Pancreas (tissue), 10 donors: ENCODE measurements around the gene WDR5. TPM values are rescaled to one million over a fixed set of nuclear protein-coding genes. Genes with fewer than 3 reads are reported as not detected.

Source experiments
- ATAC-seq, 4 donors: fragments of 200-7000 bp; cut with Tn5 transposase; one replicate each; pipeline versions ENCODE4 v1.8.0 to v1.9.1; 2020; ENCODE audit warnings: mild to moderate bottlenecking in 4 of 4, moderate library complexity in 4 of 4
- DNase-seq, 6 donors: peaks; one replicate each; pipeline ENCODE4 v3.0.0-alpha.2; 2020
- FAIRE-seq: peaks from 2 replicates; lab custom pipeline; 2012; peaks lifted over from hg19 to GRCh38; lab: Jason Lieb, UNC
- H3K27ac ChIP-seq, 4 donors: fragments of 200-600 bp; sonication (generic); 1 replicate in 3 of 4; 2 replicates in 1 of 4; pipeline versions ENCODE4 v1.5.0 to v1.8.0; 2020
- H3K27me3 ChIP-seq, 4 donors: fragments of 200-600 bp; one replicate each; pipeline ENCODE4 v1.8.0; 2021
- H3K36me3 ChIP-seq, 3 donors: fragments of 200-600 bp; sonication (generic) in 1 of 3; one replicate each; pipeline versions ENCODE4 v1.5.0 to v1.8.0; 2020 to 2021
- H3K4me1 ChIP-seq, 3 donors: fragments of 200-600 bp; one replicate each; pipeline ENCODE4 v1.8.0; 2021
- H3K4me3 ChIP-seq, 4 donors: fragments of 200-600 bp; sonication (generic) in 2 of 4; one replicate each; pipeline versions ENCODE4 v1.5.0 to v1.8.0; 2020 to 2021
- H3K9me3 ChIP-seq, 4 donors: fragments of 200-600 bp; one replicate each; pipeline ENCODE4 v1.8.0; 2021
- CTCF ChIP-seq, 4 donors: fragments of 200-600 bp; sonication (generic) in 3 of 4; IDR thresholded peaks; one replicate each; pipeline versions ENCODE4 v1.5.0 to v1.8.0; 2021; ENCODE audit warnings: antibody characterized with exemption in 4 of 4
- WGBS, 2 donors: extraction: QIAGEN DNeasy Blood & Tissue Kit; methylation state at CpG; one replicate each; pipeline ENCODE4 v1.1.7; 2013; 5-methylcytosine and 5-hydroxymethylcytosine counted together
- intact Hi-C, 3 donors: fragments of 100-400 bp; cut with DNase I; formaldehyde crosslinking; loops; one replicate each; pipeline versions ENCODE4 v1.11.1 to v1.14.2; 2022
- polyA plus RNA-seq, 2 donors: library from polyadenylated mRNA; stranded (reverse); fragments of 200-250 nt; gene quantifications; one replicate each; pipeline ENCODE4 v1.2.3, GENCODE V29; 2013
- total RNA-seq, 6 donors: library from RNA; stranded (reverse); fragmentation: NEBNext Ultra II Directional in 4 of 6; extraction: Animal tissue kit (Norgen Biotek cat#: 25700) in 4 of 6; gene quantifications; one replicate each; pipeline versions ENCODE4 v1.2.1 to v1.2.4, GENCODE V29; 2021 to 2023
- donor health status: healthy with polysubstance abuse.
- donor health status: DM: no; HTN: no; CAD: no; lungs with moderate emphysema.
- donor health status: DM: no; HTN: no; CAD: no.
- donor health status: control.
- donor health status: control.
- donor health status: Bipolar disorder and iron deficiency.
- donor health status: DM: yes; HTN: yes; CAD: no.
- donor health status: DM: no; HTN: no; CAD: no.
- donor health status: DM: no; HTN: no; CAD: no.
- donor health status: DM: yes; HTN: yes; CAD: no.

Gene WDR5
- total and polyA plus RNA-seq, 8 donors, result 14.0 to 26.1 (median 16.5) TPM

- WGBS, 2 donors, result 84 to 95% methylated on average over 13 of the region's 13 CpGs
- no peak for DNase-seq
- Histone ChIP-seq H3K9me3 (no peaks in the 10 kb centered on the region), H3K27me3 (no peaks in the 10 kb centered on the region), H3K27ac (no peak overlapping the region), H3K4me1 (peaks cover 6 to 19% (median 11%) of the 10 kb centered on the region in 3 donors), H3K4me3 (no peak overlapping the region), H3K36me3 (peaks cover 0 to 35% (median 20%) of the 10 kb centered on the region in 3 donors)
- intact Hi-C loops, result no loop called here
- TF ChIP-seq CTCF (IDR thresholded peaks at IDR 0.05), result no peak
- no peak for ATAC-seq
- FAIRE-seq, result no peak
These were observed 6.0 kb downstream of the WDR5 start for GRCh38 chr9:134141906-134142305.

- Histone ChIP-seq H3K4me1 (no peaks in the 10 kb centered on the region), H3K9me3 (no peaks in the 10 kb centered on the region), H3K36me3 (peaks cover 0 to 56% (median 33%) of the 10 kb centered on the region in 3 donors), H3K27me3 (no peaks in the 10 kb centered on the region), H3K27ac (no peak overlapping the region), H3K4me3 (no peak overlapping the region)
- ATAC-seq (no peak), FAIRE-seq (no peak), DNase-seq (no peak)
- intact Hi-C loops, result no loop called here
- no peak for TF ChIP-seq CTCF (IDR thresholded peaks at IDR 0.05)
- WGBS, 2 donors, result 92 to 95% methylated on average over 4 of the region's 4 CpGs
These were observed 8.9 kb downstream of the WDR5 start for GRCh38 chr9:134144801-134145200.

GRCh38 chr9:134145262-134145661 is 9.4 kb downstream of the WDR5 start:
- no peak for FAIRE-seq
- Histone ChIP-seq H3K27me3 (no peaks in the 10 kb centered on the region), H3K27ac (no peak overlapping the region), H3K4me3 (no peak overlapping the region), H3K36me3 (peaks cover 0 to 56% (median 33%) of the 10 kb centered on the region in 3 donors), H3K4me1 (no peaks in the 10 kb centered on the region), H3K9me3 (no peaks in the 10 kb centered on the region)
- no peak for DNase-seq
- no peak for TF ChIP-seq CTCF (IDR thresholded peaks at IDR 0.05)
- WGBS, 2 donors, result 91% methylated on average over 9 of the region's 9 CpGs
- intact Hi-C loops, result no loop called here
- ATAC-seq, result no peak

GRCh38 chr9:134146774-134147493 is 11.1 kb downstream of the WDR5 start:
- ATAC-seq (no peak), FAIRE-seq (no peak), DNase-seq (no peak)
- Histone ChIP-seq H3K9me3 (no peaks in the 10 kb centered on the region), H3K27ac (no peak overlapping the region), H3K4me1 (no peaks in the 10 kb centered on the region), H3K27me3 (no peaks in the 10 kb centered on the region), H3K36me3 (peaks cover 0 to 47% (median 25%) of the 10 kb centered on the region in 3 donors), H3K4me3 (no peak overlapping the region)
- 85 to 87% methylated on average over 8 of the region's 8 CpGs for WGBS, 2 donors
- intact Hi-C loops, result no loop called here
- no peak for TF ChIP-seq CTCF (IDR thresholded peaks at IDR 0.05)

GRCh38 chr9:134149380-134149779 is 13.5 kb downstream of the WDR5 start:
- no peak for TF ChIP-seq CTCF (IDR thresholded peaks at IDR 0.05)
- no peak overlapping the region for H3K27ac ChIP-seq
- WGBS, 2 donors, result 86 to 91% methylated on average over 7 of the region's 7 CpGs
- no peak overlapping the region for H3K4me3 ChIP-seq
- peaks cover 0 to 36% (median 19%) of the 10 kb centered on the region in 3 donors for H3K36me3 ChIP-seq
- no peaks in the 10 kb centered on the region for H3K4me1 ChIP-seq
- FAIRE-seq, result no peak
- ATAC-seq, result no peak
- intact Hi-C loops, result no loop called here
- no peaks in the 10 kb centered on the region for H3K27me3 ChIP-seq
- no peak for DNase-seq
- no peaks in the 10 kb centered on the region for H3K9me3 ChIP-seq
